PC-9 (cell line): ENCODE measurements around the gene SCAMP1. TPM values are rescaled to one million over a fixed set of nuclear protein-coding genes. Genes with fewer than 3 reads are reported as not detected.

Experiments used
- BruUV-seq: library from RNA; stranded (reverse); fragments of 400-500 nt; replicated peaks from 2 replicates; lab custom pipeline; 2021; lab: Mats Ljungman, UMichigan
- CTCF ChIA-PET: fragments of 300-600 bp; sonication (Branson Sonifier 250); formaldehyde crosslinking; loops from one replicate; lab custom pipeline; 2022; ENCODE audit warnings: antibody characterized with exemption; lab: Charles Lee
- POLR2A ChIA-PET: fragments of 300-600 bp; sonication (Branson Sonifier 250); formaldehyde crosslinking; loops from one replicate; lab custom pipeline; 2022; ENCODE audit warnings: antibody characterized with exemption; ENCODE audit not compliant: unreplicated experiment; lab: Charles Lee
- DNase-seq, 2 experiments: peaks; one replicate each; pipeline versions ENCODE4 v3.0.0 to v3.0.0-alpha.2; 2015 to 2022; ENCODE audit warnings: mixed read lengths in 1 of 2
- H2AFZ ChIP-seq: fragments of 200-600 bp; sonication (generic); 2 replicates; pipeline ENCODE4 v1.8.1; 2017; ENCODE audit warnings: antibody characterized with exemption
- H3F3A ChIP-seq: fragments of 200-600 bp; sonication (generic); 2 replicates; pipeline ENCODE4 v1.8.1; 2017; ENCODE audit warnings: antibody characterized with exemption, mild to moderate bottlenecking, low read depth; ENCODE audit not compliant: insufficient read depth
- H3K27ac ChIP-seq: fragments of 200-600 bp; sonication (generic); 2 replicates; pipeline ENCODE4 v1.6.1; 2016; ENCODE audit warnings: mixed run types
- H3K27me3 ChIP-seq: fragments of 200-600 bp; sonication (generic); 2 replicates; pipeline ENCODE4 v1.6.1; 2016; ENCODE audit warnings: low read depth, mixed run types; ENCODE audit not compliant: insufficient read depth
- H3K36me3 ChIP-seq: fragments of 200-600 bp; sonication (generic); 2 replicates; pipeline ENCODE4 v1.6.1; 2016; ENCODE audit warnings: low read depth, mixed run types
- H3K4me1 ChIP-seq: fragments of 200-600 bp; sonication (generic); replicated peaks from 2 replicates; pipeline ENCODE4 v1.6.1; 2016; ENCODE audit warnings: mixed run types; ENCODE audit not compliant: insufficient read depth
- H3K4me2 ChIP-seq: fragments of 200-600 bp; sonication (generic); 2 replicates; pipeline ENCODE4 v1.6.1; 2017; ENCODE audit warnings: mixed run types
- H3K4me3 ChIP-seq: fragments of 200-600 bp; sonication (generic); 2 replicates; pipeline ENCODE4 v1.6.1; 2016; ENCODE audit warnings: mixed run types
- H3K79me2 ChIP-seq: fragments of 200-600 bp; sonication (generic); 2 replicates; pipeline ENCODE4 v1.6.1; 2017; ENCODE audit warnings: low read depth, mixed run types
- H3K9me2 ChIP-seq: fragments of 200-600 bp; sonication (generic); 2 replicates; pipeline ENCODE4 v1.8.1; 2017; ENCODE audit warnings: mild to moderate bottlenecking; ENCODE audit not compliant: insufficient read depth
- H3K9me3 ChIP-seq: fragments of 200-600 bp; sonication (generic); 2 replicates; pipeline ENCODE4 v1.8.1; 2016; ENCODE audit warnings: low read depth; ENCODE audit not compliant: insufficient read depth
- H4K20me1 ChIP-seq: fragments of 200-600 bp; sonication (generic); 2 replicates; pipeline ENCODE4 v1.8.1; 2017; ENCODE audit not compliant: insufficient read depth
- EZH2 ChIP-seq: fragments of 200-600 bp; sonication (generic); IDR thresholded peaks from 2 replicates; pipeline ENCODE4 v1.8.0; 2017; ENCODE audit warnings: antibody characterized with exemption, low read depth
- intact Hi-C: fragments of 100-400 bp; cut with micrococcal nuclease; formaldehyde crosslinking; loops from one replicate; pipeline ENCODE4 v1.10.0; 2022; ENCODE audit not compliant: unreplicated experiment
- total RNA-seq: library from RNA; stranded (reverse); gene quantifications from 2 replicates; pipeline ENCODE4 v1.2.3, GENCODE V29; 2021
- TF ChIP-seq, protein P1 (sequence below): fragments of 200-600 bp; sonication (generic); conservative IDR thresholded peaks from 2 replicates; pipeline ENCODE4 v1.6.1; 2017; ENCODE audit warnings: mixed run types, antibody characterized with exemption, mild to moderate bottlenecking, moderate library complexity

The SCAMP1 gene
- total RNA-seq, 1 experiment from 2014 or later, result 38.7 TPM

DNA sequence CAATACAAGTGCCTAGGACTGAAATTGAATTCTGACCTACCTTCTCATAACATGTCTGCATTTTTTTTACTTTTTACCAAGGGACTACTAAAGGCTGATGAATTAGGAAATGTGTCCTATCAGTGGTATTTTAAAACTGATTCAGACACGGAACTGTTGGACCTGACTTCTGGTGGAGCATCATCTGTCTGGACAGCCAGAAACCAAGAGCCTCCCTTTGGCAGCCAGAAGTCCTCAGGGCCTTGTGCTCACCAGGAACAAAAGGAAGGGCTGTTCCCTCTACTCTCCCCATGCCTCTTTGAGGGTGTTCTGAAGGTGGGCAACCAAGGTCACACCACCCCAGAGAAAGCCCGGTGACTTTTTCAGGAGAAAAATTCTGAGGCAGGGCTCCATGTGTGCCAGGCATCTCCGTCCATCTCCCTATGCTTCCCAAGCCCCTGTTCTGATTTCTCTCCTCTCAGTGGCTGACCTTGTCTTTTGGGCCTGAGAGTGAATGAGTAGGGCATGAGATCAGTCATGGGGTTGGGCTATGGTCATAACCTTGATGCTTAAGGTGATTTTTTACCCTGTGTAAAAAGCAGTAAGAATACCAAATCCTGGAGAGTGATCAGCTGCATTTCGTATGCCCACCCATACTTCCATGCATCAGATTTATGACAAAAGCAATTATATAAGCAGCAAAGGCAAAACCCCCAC is 143.7 kb downstream of the SCAMP1 start:
- H4K20me1 ChIP-seq, result no peaks in the 10 kb centered on the region
- H3K9me3 ChIP-seq, result no peaks in the 10 kb centered on the region
- intact Hi-C loops, result loop anchor here (1.0 to 10.0 kb wide), 2 partner anchors 25 to 91 kb away; no protein-coding TSS in a partner anchor
- no peaks in the 10 kb centered on the region for H3K9me2 ChIP-seq
- peak overlapping the region; percentile 98 for H3K27ac ChIP-seq
- H3K4me3 ChIP-seq, result peak overlapping the region; percentile 13; the same call in 1 of the 2 replicates
- H3K36me3 ChIP-seq, result no peaks in the 10 kb centered on the region
- H3K4me1 ChIP-seq, result peaks cover 70% of the 10 kb centered on the region
- peaks cover 83% of the 10 kb centered on the region for H3K79me2 ChIP-seq
- TF ChIP-seq, protein P1, sequence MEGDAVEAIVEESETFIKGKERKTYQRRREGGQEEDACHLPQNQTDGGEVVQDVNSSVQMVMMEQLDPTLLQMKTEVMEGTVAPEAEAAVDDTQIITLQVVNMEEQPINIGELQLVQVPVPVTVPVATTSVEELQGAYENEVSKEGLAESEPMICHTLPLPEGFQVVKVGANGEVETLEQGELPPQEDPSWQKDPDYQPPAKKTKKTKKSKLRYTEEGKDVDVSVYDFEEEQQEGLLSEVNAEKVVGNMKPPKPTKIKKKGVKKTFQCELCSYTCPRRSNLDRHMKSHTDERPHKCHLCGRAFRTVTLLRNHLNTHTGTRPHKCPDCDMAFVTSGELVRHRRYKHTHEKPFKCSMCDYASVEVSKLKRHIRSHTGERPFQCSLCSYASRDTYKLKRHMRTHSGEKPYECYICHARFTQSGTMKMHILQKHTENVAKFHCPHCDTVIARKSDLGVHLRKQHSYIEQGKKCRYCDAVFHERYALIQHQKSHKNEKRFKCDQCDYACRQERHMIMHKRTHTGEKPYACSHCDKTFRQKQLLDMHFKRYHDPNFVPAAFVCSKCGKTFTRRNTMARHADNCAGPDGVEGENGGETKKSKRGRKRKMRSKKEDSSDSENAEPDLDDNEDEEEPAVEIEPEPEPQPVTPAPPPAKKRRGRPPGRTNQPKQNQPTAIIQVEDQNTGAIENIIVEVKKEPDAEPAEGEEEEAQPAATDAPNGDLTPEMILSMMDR, result no peak
- no peak for TF ChIP-seq EZH2
- no peak overlapping the region for H2AFZ ChIP-seq
- peak overlapping the region; percentile 75 for H3K4me2 ChIP-seq
- ChIA-PET POLR2A (no interaction called here), CTCF (no interaction called here)
- no TSS peak for BruUV-seq
- H3F3A ChIP-seq, result peaks cover 33% of the 10 kb centered on the region
- no peak for DNase-seq
- no peaks in the 10 kb centered on the region for H3K27me3 ChIP-seq

DNA sequence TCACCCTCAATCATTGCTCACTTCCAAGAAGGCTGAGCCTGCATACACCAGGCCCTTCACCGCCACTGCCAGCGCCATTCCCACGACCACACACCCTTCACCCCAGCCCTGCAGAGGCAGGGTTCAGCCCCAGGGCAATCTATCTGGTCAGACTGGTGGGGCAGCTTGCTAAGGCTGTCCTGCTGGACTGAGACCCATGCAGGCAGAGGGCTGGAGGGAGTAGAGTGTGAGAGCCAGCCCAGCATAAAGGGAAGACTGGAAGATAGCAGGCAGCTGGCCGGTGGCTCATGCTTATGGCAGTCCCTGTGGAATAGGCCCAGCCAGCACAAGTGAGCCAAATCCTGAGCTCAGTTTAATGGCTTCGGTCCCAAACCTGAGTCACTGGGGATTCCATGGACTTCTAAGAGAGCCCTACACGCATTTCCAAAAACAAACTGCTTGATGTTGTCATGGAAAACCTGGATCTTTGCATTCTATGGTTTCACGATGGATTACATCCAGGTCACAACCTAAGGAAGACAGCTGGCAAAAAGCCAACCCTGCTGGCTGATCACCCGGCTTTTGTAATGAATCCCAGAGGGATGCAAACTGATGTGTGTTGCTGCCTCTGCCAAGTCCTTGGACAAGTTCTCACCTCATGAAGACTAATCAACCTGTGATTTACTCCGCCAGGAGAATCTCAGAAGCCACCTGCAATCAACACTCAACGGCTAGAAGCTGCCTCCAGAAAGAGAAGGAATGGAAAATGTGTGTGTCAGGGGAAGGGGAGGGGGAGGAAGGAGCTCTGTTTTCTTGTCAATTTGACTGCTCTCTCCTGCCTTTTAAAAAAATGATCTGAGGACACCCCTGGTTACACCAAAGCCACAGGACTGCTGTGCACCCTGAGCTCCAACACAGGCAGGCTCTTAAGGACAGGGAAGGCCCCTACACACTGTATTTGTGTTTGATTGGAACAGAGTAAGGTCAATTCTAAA is 144.6 kb downstream of the SCAMP1 start:
- no peaks in the 10 kb centered on the region for H3K36me3 ChIP-seq
- H2AFZ ChIP-seq, result no peak overlapping the region
- H3K9me3 ChIP-seq, result no peaks in the 10 kb centered on the region
- BruUV-seq, result no TSS peak
- intact Hi-C loops, result loop anchor here (1.0 to 10.0 kb wide), 3 partner anchors 24 to 142 kb away; partner anchors contain the start of gene LHFPL2
- H3K27ac ChIP-seq, result peak overlapping the region; percentile 98
- H3K4me3 ChIP-seq, result peak overlapping the region; percentile 24; the same call in 1 of the 2 replicates
- POLR2A ChIA-PET, result interaction anchor here (0.5 to 0.7 kb wide), 3 partner anchors 26 to 196 kb away, joined by 3 to 5 read pairs (median 3); partner anchors contain the start of gene LHFPL2
- H3K79me2 ChIP-seq, result peaks cover 81% of the 10 kb centered on the region
- TF ChIP-seq EZH2, result no peak
- TF ChIP-seq, protein P1, result no peak
- CTCF ChIA-PET, result interaction anchor here (0.6 to 0.9 kb wide), 2 partner anchors 22 to 24 kb away, joined by 6 to 10 read pairs; no protein-coding TSS in a partner anchor
- no peaks in the 10 kb centered on the region for H3K27me3 ChIP-seq
- peaks cover 72% of the 10 kb centered on the region for H3K4me1 ChIP-seq
- peak; percentile 98 to 99 for DNase-seq
- H3K9me2 ChIP-seq, result no peaks in the 10 kb centered on the region
- peak overlapping the region; percentile 75 for H3K4me2 ChIP-seq
- H4K20me1 ChIP-seq, result no peaks in the 10 kb centered on the region
- H3F3A ChIP-seq, result peaks cover 33% of the 10 kb centered on the region

DNA sequence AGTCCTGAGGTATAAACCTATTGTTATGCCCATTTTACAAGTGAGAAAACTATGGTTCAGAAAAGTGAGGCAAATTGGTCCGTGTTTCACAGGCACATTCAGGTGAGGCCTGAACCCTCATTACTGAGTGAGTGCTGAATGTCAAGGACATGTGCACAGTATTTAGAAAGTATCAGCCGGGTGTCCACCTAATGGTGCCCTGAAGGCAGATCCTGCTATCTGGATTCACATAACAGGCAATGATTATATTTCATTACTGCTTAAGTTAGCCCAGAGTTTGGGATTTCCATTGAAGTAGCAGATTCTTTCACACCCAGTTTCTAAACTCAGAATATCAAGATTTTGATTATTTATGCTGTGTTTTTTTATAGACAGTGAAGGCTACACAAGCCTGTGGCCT is 145.4 kb downstream of the SCAMP1 start:
- ChIA-PET POLR2A (no interaction called here), CTCF (interaction anchor here (0.9 kb wide), 1 partner anchor 21 kb away, joined by 10 read pairs; no protein-coding TSS in a partner anchor)
- Histone ChIP-seq H3K4me3 (peak overlapping the region; percentile 24; the same call in 1 of the 2 replicates), H3K4me1 (peaks cover 78% of the 10 kb centered on the region), H4K20me1 (no peaks in the 10 kb centered on the region), H3K27me3 (no peaks in the 10 kb centered on the region), H2AFZ (no peak overlapping the region), H3F3A (peaks cover 33% of the 10 kb centered on the region), H3K4me2 (peak overlapping the region; percentile 75), H3K79me2 (peaks cover 73% of the 10 kb centered on the region), H3K9me2 (no peaks in the 10 kb centered on the region), H3K9me3 (no peaks in the 10 kb centered on the region), H3K36me3 (no peaks in the 10 kb centered on the region), H3K27ac (peak overlapping the region; percentile 98)
- no TSS peak for BruUV-seq
- no peak for TF ChIP-seq EZH2
- TF ChIP-seq, protein P1, result no peak
- no peak for DNase-seq
- intact Hi-C loops, result loop anchor here (5.0 to 10.0 kb wide), 2 partner anchors 89 to 141 kb away; partner anchors contain the start of gene LHFPL2
